ENCODE measurements around the gene MMP17. TPM values are rescaled to one million over a fixed set of nuclear protein-coding genes. Genes with fewer than 3 reads are reported as not detected.

MMP17 gene
- total RNA-seq, 2 experiments from 2014 or later, result 0.17 to 0.27 TPM

GRCh38 chr12:131825146-131825892, 2.9 kb upstream of the MMP17 start:
- H3K9me3 ChIP-seq (ENCODE audit: control insufficient read depth in 1 of 2, insufficient read depth in 1 of 2, low read length in 2 of 2), result peaks cover 0 to 11% of the 10 kb centered on the region in 2 experiments
- intact Hi-C loops (cut with DNase I, micrococcal nuclease), result no loop called here
- Mint-ChIP-seq H3K4me3 (peak overlapping the region; percentile 20), H3K4me1 (ENCODE audit: low read depth) (peaks cover 6% of the 10 kb centered on the region), H3K27ac (no peak overlapping the region), H3K36me3 (ENCODE audit: low read depth) (no peaks in the 10 kb centered on the region), H3K27me3 (peaks cover 49% of the 10 kb centered on the region), H3K9me3 (no peaks in the 10 kb centered on the region)
- peaks cover 20 to 38% of the 10 kb centered on the region in 2 experiments for H3K27me3 ChIP-seq (ENCODE audit: control insufficient read depth in 1 of 2, insufficient read depth in 2 of 2, low read length in 2 of 2)
- ATAC-seq (ENCODE audit: poor library complexity), result no peak
- no peak for DNase-seq
- TF ChIP-seq, protein P1, sequence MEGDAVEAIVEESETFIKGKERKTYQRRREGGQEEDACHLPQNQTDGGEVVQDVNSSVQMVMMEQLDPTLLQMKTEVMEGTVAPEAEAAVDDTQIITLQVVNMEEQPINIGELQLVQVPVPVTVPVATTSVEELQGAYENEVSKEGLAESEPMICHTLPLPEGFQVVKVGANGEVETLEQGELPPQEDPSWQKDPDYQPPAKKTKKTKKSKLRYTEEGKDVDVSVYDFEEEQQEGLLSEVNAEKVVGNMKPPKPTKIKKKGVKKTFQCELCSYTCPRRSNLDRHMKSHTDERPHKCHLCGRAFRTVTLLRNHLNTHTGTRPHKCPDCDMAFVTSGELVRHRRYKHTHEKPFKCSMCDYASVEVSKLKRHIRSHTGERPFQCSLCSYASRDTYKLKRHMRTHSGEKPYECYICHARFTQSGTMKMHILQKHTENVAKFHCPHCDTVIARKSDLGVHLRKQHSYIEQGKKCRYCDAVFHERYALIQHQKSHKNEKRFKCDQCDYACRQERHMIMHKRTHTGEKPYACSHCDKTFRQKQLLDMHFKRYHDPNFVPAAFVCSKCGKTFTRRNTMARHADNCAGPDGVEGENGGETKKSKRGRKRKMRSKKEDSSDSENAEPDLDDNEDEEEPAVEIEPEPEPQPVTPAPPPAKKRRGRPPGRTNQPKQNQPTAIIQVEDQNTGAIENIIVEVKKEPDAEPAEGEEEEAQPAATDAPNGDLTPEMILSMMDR (IDR thresholded peaks at IDR 0.05), result no peak
- H3K4me3 ChIP-seq (ENCODE audit: low read length), result no peak overlapping the region
- CTCF ChIA-PET, result no interaction called here
- POLR2A ChIA-PET, result no interaction called here
- H3K27ac ChIP-seq (ENCODE audit: low read depth in 1 of 2, low read length in 2 of 2), result no peak overlapping the region
- H3K36me3 ChIP-seq (ENCODE audit: insufficient read depth, low read length), result no peaks in the 10 kb centered on the region
- H3K4me1 ChIP-seq (ENCODE audit: insufficient read depth, low read length), result peaks cover 21% of the 10 kb centered on the region

DNA sequence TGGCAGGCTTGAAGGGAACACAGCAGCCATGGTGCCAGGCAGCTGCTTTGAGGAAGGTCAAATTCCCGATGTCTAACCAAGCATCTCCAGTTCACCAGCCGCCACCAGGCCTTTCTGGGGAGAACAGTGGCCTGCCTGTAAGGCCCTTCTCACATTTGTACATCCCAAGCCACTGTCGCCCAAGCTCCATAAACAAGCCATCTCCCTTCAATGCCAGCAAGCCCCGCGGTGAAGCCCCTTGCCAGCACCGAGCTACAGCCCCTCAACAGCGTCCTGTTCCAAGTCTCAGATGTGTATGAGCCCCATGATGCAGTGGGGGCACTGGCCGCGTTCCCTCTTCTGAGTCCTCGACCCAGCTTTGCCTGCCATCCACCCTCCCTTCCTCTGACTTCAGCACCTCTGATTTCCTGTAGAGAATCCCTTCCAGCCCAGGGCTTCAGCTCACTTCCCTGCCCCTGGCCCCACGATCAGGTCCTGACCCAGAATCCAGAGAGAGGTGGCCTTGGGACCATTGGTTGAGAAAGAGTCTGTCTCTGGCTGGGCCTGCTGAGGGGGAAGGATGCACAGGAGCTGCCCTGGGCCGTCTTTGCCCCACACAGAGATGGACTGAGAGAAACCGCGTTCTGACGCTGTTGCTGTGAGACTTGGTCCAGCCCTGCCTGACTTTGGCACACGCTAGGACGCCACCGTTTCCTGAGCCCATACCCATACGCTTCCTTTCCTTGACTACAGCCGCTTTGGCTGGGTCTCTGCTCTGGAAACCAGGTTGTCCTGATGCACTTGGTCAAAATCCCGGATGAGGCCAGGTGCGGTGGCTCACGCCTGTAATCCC, 1.9 kb upstream of the MMP17 start:
- DNase-seq (no peak), ATAC-seq (ENCODE audit: poor library complexity) (no peak)
- Mint-ChIP-seq H3K27me3 (peaks cover 56% of the 10 kb centered on the region), H3K36me3 (ENCODE audit: low read depth) (no peaks in the 10 kb centered on the region), H3K4me3 (peak overlapping the region; percentile 20), H3K27ac (no peak overlapping the region), H3K9me3 (no peaks in the 10 kb centered on the region), H3K4me1 (ENCODE audit: low read depth) (peaks cover 13% of the 10 kb centered on the region)
- peaks cover 28 to 47% of the 10 kb centered on the region in 2 experiments for H3K27me3 ChIP-seq (ENCODE audit: control insufficient read depth in 1 of 2, insufficient read depth in 2 of 2, low read length in 2 of 2)
- intact Hi-C loops (cut with DNase I, micrococcal nuclease), result no loop called here
- TF ChIP-seq, protein P1 (IDR thresholded peaks at IDR 0.05), result no peak
- H3K27ac ChIP-seq (ENCODE audit: low read depth in 1 of 2, low read length in 2 of 2), result no peak overlapping the region
- H3K4me1 ChIP-seq (ENCODE audit: insufficient read depth, low read length), result peaks cover 28% of the 10 kb centered on the region
- ChIA-PET POLR2A (no interaction called here), CTCF (no interaction called here)
- H3K4me3 ChIP-seq (ENCODE audit: low read length), result no peak overlapping the region
- peaks cover 0 to 17% of the 10 kb centered on the region in 2 experiments for H3K9me3 ChIP-seq (ENCODE audit: control insufficient read depth in 1 of 2, insufficient read depth in 1 of 2, low read length in 2 of 2)
- H3K36me3 ChIP-seq (ENCODE audit: insufficient read depth, low read length), result no peaks in the 10 kb centered on the region

GRCh38 chr12:131828671-131829355, 620 bp downstream of the MMP17 start:
- peaks cover 63% of the 10 kb centered on the region for H3K27me3 Mint-ChIP-seq
- peak overlapping the region; percentile 35 for H3K4me3 ChIP-seq (ENCODE audit: low read length)

More at GRCh38 chr12:131828671-131829355, 620 bp downstream of the MMP17 start:
- no peak overlapping the region for H3K27ac Mint-ChIP-seq
- H3K4me1 Mint-ChIP-seq (ENCODE audit: low read depth), result peaks cover 13% of the 10 kb centered on the region
- H3K36me3 Mint-ChIP-seq (ENCODE audit: low read depth), result no peaks in the 10 kb centered on the region
- ChIA-PET POLR2A (no interaction called here), CTCF (no interaction called here)
- no peaks in the 10 kb centered on the region for H3K9me3 Mint-ChIP-seq
- TF ChIP-seq, protein P1 (IDR thresholded peaks at IDR 0.05), result no peak
- intact Hi-C loops (cut with DNase I, micrococcal nuclease), result no loop called here
- Histone ChIP-seq H3K9me3 (ENCODE audit: control insufficient read depth in 1 of 2, insufficient read depth in 1 of 2, low read length in 2 of 2) (peaks cover 0 to 17% of the 10 kb centered on the region in 2 experiments), H3K27ac (ENCODE audit: low read depth in 1 of 2, low read length in 2 of 2) (no peak overlapping the region), H3K27me3 (ENCODE audit: control insufficient read depth in 1 of 2, insufficient read depth in 2 of 2, low read length in 2 of 2) (peaks cover 30 to 47% of the 10 kb centered on the region in 2 experiments), H3K36me3 (ENCODE audit: insufficient read depth, low read length) (no peaks in the 10 kb centered on the region), H3K4me1 (ENCODE audit: insufficient read depth, low read length) (peaks cover 28% of the 10 kb centered on the region)
- no peak for ATAC-seq (ENCODE audit: poor library complexity)
- H3K4me3 Mint-ChIP-seq, result peak overlapping the region; percentile 74
- peak in 2 of 14 experiments; percentile 15 to 32 for DNase-seq
